ENCODE results near the gene HGS. TPM values are rescaled to one million over a fixed set of nuclear protein-coding genes. Genes with fewer than 3 reads are reported as not detected.

The HGS gene
- total RNA-seq, 4 donors from 2014 or later = 96.1 to 205 (median 150) TPM

GRCh38 chr17:81715107-81715871 lies 31.5 kb downstream of the HGS start:
- Histone ChIP-seq H3K4me3 (no peak overlapping the region), H3K27ac (no peak overlapping the region), H3K36me3 (peaks cover 0 to 4% (median 0%) of the 10 kb centered on the region in 4 donors), H3K4me1 (peaks cover 20 to 37% (median 34%) of the 10 kb centered on the region in 4 donors), H3K27me3 (no peaks in the 10 kb centered on the region), H3K9me3 (no peaks in the 10 kb centered on the region)
- DNase-seq = no peak
- intact Hi-C loops (cut with DNase I; ENCODE audit: low total_unique reads) = no loop called here
- 90% methylated on average over 32 of the region's 32 CpGs; no CpG with 5 or more reads in 1 of the 2 donors for WGBS, 2 donors (ENCODE audit: low coverage in 1 of 2)
- TF ChIP-seq POLR2AphosphoS5 (IDR thresholded peaks at IDR 0.05) = no peak
- TF ChIP-seq, protein P1, sequence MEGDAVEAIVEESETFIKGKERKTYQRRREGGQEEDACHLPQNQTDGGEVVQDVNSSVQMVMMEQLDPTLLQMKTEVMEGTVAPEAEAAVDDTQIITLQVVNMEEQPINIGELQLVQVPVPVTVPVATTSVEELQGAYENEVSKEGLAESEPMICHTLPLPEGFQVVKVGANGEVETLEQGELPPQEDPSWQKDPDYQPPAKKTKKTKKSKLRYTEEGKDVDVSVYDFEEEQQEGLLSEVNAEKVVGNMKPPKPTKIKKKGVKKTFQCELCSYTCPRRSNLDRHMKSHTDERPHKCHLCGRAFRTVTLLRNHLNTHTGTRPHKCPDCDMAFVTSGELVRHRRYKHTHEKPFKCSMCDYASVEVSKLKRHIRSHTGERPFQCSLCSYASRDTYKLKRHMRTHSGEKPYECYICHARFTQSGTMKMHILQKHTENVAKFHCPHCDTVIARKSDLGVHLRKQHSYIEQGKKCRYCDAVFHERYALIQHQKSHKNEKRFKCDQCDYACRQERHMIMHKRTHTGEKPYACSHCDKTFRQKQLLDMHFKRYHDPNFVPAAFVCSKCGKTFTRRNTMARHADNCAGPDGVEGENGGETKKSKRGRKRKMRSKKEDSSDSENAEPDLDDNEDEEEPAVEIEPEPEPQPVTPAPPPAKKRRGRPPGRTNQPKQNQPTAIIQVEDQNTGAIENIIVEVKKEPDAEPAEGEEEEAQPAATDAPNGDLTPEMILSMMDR (IDR thresholded peaks at IDR 0.05) = no peak
- no peak for TF ChIP-seq POLR2A (IDR thresholded peaks at IDR 0.05)
- no peak for TF ChIP-seq EP300 (IDR thresholded peaks at IDR 0.05; ENCODE audit: low read depth)
- in situ Hi-C loops (cut with MboI; ENCODE audit: low pct_ligation_motif_present in 1 of 4, low pct_unique_long_range_greater_than_20kb in 1 of 4, low sequenced_read_pairs in 3 of 4) = no loop called here

DNA sequence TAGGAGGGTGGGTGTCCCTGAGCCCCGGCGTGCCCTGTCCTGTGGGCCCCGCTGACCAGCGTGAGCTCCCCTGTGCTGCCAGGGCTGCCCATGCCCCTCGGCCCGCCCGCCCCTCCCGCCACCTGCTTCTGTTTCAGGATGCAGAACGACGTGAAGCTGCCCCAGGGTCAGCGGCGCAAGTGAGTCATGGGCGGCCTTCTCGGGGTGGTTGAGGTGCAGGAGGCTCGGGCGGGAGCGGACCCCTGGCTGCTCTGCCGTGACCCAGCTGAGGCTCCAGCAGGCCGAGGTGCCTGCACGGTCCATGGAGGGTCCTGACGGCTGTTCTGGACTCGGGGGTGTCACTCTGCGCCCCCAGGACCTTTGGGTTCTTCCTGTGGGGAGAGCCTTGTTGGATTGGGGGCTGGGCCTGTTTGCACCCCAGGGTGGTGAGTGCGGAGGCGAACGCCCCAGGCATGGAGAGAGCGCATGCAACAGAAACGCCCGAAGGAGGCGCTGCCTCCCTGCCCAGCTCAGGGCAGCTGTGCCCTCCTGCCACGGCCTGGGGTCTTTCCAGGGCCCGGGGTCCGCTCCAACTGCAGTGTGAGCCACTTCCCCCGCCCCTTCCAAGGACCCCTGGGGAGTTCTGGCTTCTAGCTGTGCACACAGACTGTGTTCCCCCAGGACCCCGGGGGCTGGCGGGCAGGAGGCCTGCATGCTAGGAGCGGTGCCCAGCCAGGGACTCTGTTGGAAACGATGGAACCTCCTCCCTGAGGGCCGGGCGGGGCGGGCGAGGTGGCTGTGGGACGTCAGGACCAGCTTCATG lies 32.3 kb downstream of the HGS start:
- H3K27ac ChIP-seq = no peak overlapping the region
- intact Hi-C loops (cut with DNase I; ENCODE audit: low total_unique reads) (no loop called here), in situ Hi-C loops (cut with MboI; ENCODE audit: low pct_ligation_motif_present in 1 of 4, low pct_unique_long_range_greater_than_20kb in 1 of 4, low sequenced_read_pairs in 3 of 4) (no loop called here)
- H3K36me3 ChIP-seq = peaks cover 0 to 4% (median 0%) of the 10 kb centered on the region in 4 donors
- peaks cover 12 to 29% (median 26%) of the 10 kb centered on the region in 4 donors for H3K4me1 ChIP-seq
- 95% methylated on average over 20 of the region's 43 CpGs; no CpG with 5 or more reads in 1 of the 2 donors for WGBS, 2 donors (ENCODE audit: low coverage in 1 of 2)
- TF ChIP-seq POLR2A (IDR thresholded peaks at IDR 0.05) (no peak), POLR2AphosphoS5 (IDR thresholded peaks at IDR 0.05) (no peak), EP300 (IDR thresholded peaks at IDR 0.05; ENCODE audit: low read depth) (no peak)
- TF ChIP-seq, protein P1 (IDR thresholded peaks at IDR 0.05) = no peak
- H3K27me3 ChIP-seq = no peaks in the 10 kb centered on the region
- no peak for DNase-seq
- H3K9me3 ChIP-seq = no peaks in the 10 kb centered on the region
- no peak overlapping the region for H3K4me3 ChIP-seq

DNA sequence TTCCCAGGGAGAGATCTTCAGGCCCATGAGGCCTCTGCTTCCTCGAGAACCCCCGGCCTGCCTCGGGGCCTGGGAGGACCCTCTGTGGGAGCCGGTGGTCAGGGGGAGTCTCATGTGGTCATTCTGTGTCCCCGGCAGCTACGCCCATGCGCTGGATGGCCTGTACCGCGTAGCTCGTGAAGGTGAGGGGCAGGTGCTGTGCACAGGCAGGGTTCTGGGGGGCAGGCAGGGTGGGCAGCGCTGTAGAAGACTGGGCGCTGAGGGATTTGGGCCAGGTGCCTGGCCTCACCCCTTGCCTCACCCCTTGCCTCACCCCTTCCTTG lies 32.8 kb downstream of the HGS start:
- Histone ChIP-seq H3K27me3 (no peaks in the 10 kb centered on the region), H3K36me3 (peaks cover 0 to 4% (median 0%) of the 10 kb centered on the region in 4 donors), H3K4me3 (no peak overlapping the region), H3K9me3 (no peaks in the 10 kb centered on the region), H3K4me1 (peaks cover 10 to 26% (median 23%) of the 10 kb centered on the region in 4 donors), H3K27ac (no peak overlapping the region)
- intact Hi-C loops (cut with DNase I; ENCODE audit: low total_unique reads) (no loop called here), in situ Hi-C loops (cut with MboI; ENCODE audit: low pct_ligation_motif_present in 1 of 4, low pct_unique_long_range_greater_than_20kb in 1 of 4, low sequenced_read_pairs in 3 of 4) (no loop called here)
- TF ChIP-seq, protein P1 (IDR thresholded peaks at IDR 0.05) = no peak
- no peak for TF ChIP-seq EP300 (IDR thresholded peaks at IDR 0.05; ENCODE audit: low read depth)
- no peak for TF ChIP-seq POLR2A (IDR thresholded peaks at IDR 0.05)
- no peak for TF ChIP-seq POLR2AphosphoS5 (IDR thresholded peaks at IDR 0.05)
- DNase-seq = no peak
- WGBS, 2 donors (ENCODE audit: low coverage in 1 of 2) = 100% methylated on average over 1 of the region's 12 CpGs; no CpG with 5 or more reads in 1 of the 2 donors

DNA sequence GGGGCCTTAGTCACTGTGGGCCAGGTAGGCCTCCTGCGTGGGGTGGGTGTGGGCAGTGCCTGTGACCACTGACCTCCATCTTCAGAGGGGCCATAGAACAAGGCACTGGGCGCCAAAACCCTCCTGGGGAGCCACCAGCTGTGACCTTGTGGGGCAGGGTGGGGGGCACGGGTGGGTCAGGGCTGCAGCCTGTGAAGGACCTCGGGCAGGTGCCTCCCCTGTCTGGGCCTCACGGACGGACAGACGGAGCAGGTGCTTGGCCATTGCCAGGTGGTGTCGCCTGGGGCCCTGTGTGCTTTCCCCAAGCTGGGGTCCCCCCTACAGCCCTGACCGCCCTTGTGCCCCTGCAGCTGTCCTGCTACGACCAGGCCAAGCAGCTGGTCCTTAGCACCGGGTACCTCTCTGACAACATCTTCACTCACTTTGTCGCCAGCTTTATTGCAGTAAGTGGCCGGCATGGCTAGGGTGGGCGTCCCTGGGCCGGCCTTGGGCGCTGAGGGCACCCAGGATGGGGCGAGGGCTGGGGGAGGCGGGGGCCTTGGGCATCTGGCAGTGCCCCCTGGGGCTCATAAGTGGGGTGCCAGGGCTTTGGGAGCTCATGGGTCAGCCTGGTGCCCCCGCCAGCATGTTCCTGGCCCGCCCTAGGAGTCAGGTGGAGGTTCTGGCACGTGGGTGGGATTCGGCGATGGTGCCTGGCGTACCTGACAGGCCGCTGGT lies 33.4 kb downstream of the HGS start:
- Histone ChIP-seq H3K4me3 (no peak overlapping the region), H3K9me3 (no peaks in the 10 kb centered on the region), H3K27me3 (no peaks in the 10 kb centered on the region), H3K4me1 (peaks cover 13 to 30% (median 27%) of the 10 kb centered on the region in 4 donors), H3K36me3 (peaks cover 0 to 4% (median 0%) of the 10 kb centered on the region in 4 donors), H3K27ac (no peak overlapping the region)
- WGBS, 2 donors (ENCODE audit: low coverage in 1 of 2) = 95% methylated on average over 25 of the region's 25 CpGs; no CpG with 5 or more reads in 1 of the 2 donors
- TF ChIP-seq, protein P1 (IDR thresholded peaks at IDR 0.05) = no peak
- TF ChIP-seq POLR2A (IDR thresholded peaks at IDR 0.05) (no peak), POLR2AphosphoS5 (IDR thresholded peaks at IDR 0.05) (no peak), EP300 (IDR thresholded peaks at IDR 0.05; ENCODE audit: low read depth) (no peak)
- intact Hi-C loops (cut with DNase I; ENCODE audit: low total_unique reads) = no loop called here
- no peak for DNase-seq
- in situ Hi-C loops (cut with MboI; ENCODE audit: low pct_ligation_motif_present in 1 of 4, low pct_unique_long_range_greater_than_20kb in 1 of 4, low sequenced_read_pairs in 3 of 4) = no loop called here

Measured in transverse colon (tissue), 4 donors.